NCI-H510A (cell line): Measurements from ENCODE around the gene STOX1.
"Not testable (repeated sequence)": the region's sequence is repeated elsewhere in the genome, so short reads cannot be mapped to it uniquely, and the experiment has no call there.

Source experiments
- DNase-seq: peaks from one replicate; lab custom pipeline; 2025; lab: John Stamatoyannopoulos, UW

The STOX1 gene

DNA sequence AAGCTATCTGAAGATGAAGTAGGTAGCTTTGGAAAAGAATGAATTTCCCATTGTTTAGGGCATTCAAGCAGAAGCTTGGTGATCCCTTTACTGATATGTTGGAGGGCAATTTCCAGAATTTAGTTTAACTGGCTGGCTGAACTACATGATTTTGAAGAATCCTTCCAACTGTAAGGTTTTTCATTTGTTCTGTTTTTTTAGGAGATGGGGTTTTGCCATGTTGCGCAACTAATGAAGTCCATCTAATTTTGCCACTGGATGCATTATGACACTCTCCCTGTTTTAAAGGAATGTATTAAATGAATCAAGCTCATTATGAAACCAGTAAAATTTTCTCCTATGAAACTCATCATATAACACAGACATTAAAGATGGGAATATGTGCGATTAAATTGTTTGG, 67.7 kb downstream of the STOX1 start:
- DNase-seq = no peak

DNA sequence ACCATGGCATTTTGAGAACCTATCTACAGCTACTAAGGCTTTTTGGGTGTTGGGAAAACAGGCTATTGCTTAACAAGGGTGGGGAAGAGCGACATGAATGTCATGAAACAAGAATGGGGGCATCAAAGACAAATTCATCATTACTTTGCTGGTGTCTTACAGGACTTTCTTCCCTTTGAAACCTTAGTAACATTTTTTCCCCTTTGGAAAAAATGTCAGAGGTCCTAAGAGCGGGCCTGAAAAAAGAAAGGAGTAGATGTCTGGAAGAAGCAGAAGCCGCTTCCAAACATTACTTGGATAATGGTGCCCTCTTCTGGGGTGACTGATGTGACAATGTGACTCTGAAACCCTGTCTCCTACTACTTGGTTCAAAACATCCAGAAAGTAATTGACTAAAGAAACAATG, 70.0 kb downstream of the STOX1 start:
- peak; percentile 24 for DNase-seq

DNA sequence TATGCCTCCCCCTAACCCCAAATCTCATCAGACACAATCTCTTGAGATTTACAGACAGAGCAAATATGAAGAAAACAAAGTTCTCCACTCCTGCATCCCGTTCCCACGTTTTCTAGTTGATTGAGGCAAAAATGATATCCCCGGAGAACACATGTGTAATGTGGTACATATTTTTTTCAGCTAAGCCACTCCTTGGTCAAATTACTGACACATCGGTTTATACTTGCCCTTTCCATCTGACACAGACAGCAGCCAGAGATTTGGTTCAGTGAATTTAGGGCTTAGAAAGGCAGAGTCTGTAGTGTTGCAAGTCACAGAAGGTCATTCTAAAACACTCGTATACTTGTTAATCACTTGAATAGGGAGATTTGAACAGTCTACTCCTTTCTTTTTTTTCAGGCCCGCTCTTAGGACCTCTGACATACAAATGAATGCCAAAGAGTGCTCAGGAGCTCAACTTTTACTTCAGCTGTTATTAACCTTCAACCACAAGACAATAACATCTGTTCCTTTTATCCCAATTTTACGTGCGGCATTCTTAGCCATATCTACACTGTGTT, 71.9 kb downstream of the STOX1 start:
- DNase-seq = no peak

DNA sequence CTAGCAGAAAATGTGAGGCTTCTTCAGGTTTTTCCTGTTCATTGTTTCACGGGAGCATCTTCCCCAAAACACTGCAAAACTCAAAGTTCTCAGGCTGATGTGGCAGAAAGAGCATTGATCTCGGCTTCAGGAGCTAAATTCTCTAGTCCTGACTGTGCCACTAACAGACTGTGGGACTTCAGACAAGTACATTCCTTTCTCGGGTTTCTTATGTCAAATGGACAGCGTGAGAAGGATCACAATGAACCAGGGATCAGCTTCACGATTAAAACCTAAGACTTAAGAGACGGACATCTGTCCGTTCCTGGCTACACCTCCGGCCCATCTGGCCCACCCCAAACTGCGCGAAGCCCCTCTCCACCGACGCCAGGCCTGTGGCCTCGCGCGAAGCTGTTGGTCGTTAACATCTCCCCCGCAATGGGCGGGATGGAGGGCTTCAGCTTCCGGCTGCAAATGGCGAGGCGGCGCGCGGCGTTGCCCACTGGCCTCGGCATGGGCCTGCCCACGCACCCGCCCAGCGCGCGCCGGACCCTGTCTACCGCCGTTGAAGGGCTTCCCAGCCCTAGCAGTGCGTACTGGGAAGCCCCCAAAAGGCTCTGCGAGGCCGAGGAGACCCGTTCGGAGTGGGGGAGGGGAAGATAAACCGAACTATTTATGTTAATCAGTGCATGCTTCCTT, 73.2 kb downstream of the STOX1 start:
- peak; percentile 83 for DNase-seq

DNA sequence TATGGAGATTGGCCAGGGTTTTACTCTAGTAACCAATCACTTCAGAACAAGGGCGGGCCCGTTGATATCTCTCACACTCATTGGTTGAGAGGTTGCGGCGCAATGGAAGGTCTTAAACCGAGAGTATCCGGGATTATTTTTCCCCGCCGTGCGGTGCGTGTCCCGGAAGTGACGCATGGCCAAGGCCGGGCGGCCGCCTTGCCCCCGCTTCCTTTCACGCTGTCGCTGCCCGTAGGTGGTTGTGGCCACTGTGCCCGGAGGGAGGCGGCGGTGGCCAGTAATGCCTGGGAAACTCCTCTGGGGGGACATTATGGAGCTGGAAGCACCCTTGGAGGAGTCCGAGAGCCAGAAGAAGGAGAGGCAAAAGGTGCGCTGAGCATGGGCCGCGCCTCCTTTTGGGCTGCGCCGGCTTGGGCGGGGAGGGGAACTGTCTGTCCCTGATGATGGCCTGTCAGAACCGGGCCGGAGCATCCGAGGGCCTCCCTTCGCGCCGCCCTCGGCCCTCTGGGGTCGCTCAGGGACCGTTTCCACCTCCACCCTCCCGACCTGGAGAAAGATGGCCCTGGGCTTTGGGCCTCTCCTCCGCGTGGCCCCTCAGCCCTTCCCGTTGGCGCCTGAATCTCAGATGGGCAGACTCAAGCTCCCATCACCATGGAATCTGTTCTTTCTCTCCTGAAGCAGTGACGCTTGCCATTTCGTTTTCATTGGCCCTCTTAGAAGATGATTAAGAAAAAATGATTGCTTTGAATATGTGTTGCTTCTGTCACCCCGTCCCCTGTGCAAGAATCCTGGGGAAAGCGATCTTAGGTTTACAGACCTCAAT, 74.0 kb downstream of the STOX1 start, which contains the start of gene DDX50:
Gene DDX50 (plus strand): TSS at position 211 of the 823 bp plus-strand sequence. CDS start 70 bp downstream, at position 281.
- DNase-seq = peak; percentile 98

DNA sequence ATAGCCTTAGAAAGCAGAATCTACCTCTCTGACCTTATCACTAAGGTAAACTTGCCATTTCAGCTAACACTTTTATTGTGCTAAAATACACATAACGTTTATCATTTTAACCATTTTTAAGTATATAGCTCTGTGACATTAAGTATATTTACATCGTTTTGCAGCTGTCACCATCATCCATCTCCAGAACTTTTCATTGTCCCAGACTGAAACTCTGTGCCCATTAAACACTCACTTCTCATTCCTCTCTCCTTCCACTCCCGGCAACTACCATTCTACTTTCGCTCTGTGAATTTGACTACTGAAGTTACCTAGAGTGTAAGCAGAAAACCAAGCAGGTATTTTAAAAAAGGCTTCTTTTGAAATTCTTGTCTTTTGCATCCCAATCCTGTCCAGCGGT, 75.1 kb downstream of the STOX1 start:
- DNase-seq = no peak

DNA sequence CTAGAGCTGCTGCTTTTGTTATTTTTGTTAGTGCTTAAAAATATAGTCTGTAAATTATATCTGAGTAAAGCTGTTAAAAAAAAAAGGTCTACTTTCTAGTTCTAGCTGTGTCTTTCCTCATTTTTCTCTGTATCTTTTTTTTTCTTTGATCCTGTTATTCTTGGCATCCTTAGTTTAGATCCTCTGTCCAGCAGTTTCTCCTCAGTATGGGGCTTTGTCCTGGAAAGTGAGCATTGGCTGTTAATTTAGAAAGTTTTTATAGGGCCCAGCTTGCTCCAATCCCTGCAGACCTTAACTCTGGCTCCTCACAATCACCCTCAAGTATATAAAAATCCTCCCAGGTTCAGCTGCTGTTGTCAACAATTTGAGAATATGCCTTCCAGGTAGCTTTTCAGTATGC, 97.3 kb downstream of the STOX1 start:
- DNase-seq = no peak

DNA sequence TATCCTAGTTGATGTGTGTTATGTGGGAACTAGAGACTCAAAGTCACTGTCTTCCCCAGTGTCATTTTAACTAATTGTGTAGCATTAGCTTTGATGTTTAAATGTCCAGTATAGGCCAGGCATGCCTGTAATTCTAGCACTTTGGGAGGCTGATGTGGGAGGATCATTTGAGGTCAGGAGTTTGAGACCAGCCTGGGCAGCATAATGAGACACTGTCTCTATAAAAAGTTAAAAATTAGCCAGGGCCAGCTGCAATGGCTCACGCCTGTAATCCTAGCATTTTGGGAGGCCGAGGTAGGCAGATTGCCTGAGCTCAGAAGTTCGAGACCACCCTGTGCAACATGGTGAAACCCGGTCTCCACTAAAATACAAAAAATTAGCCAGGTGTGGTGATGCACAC, 98.2 kb downstream of the STOX1 start:
- no peak for DNase-seq

DNA sequence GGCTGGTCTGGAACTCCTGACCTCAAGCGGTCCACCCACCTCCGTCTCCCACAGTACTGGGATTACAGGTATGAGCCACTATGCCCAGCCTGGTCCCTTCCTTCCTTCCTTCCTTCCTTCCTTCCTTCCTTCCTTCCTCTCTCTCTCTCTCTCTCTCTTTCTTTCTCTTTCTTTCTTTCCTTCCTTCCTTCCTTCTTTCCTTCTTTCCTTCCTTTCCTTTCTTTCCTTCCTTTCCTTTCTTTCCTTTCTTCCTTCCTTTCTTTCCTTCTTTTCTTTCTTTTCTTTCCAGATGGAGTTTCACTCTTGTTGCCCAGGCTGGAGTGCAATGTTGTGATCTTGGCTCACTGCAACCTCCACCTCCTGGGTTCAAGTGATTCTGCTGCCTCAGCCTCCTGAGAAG, 101.8 kb downstream of the STOX1 start:
- not testable (repeated sequence) for DNase-seq

DNA sequence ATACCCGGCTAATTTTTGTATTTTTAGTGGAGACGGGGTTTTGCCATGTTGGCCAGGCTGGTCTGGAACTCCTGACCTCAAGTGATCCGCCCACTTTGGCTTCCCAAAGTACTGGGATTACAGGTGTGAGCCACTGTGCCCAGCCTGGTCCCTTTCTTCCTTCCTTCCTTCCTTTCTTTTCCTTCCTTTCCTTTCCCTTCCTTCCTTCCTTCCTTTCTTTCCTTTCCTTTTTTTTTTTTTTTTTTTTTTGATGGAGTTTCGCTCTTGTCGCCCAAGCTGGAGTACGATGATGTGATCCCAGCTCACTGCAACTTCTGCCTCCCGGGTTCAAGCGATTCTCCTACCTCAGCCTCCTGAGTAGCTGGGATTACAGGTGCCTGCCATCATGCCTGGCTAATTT, 102.6 kb downstream of the STOX1 start:
- not testable (repeated sequence) for DNase-seq

DNA sequence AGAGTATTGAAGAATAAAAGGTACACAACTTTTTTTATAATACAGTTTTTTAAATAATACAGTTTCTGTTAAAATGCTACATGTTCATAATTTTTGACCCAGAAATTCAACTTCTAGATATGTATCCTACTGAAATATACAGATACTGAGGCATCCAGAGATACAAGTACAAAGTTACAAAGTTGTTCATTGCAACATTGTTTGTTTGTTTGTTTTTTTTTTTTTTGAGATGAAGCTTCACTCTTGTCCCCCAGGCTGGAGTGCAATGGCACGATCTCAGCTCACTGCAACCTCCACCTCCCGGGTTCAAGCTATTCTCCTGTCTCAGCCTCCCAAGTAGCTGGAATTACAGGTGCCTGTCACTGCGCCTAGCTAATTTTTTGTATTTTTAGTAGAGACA, 105.5 kb downstream of the STOX1 start:
- not testable (repeated sequence) for DNase-seq

DNA sequence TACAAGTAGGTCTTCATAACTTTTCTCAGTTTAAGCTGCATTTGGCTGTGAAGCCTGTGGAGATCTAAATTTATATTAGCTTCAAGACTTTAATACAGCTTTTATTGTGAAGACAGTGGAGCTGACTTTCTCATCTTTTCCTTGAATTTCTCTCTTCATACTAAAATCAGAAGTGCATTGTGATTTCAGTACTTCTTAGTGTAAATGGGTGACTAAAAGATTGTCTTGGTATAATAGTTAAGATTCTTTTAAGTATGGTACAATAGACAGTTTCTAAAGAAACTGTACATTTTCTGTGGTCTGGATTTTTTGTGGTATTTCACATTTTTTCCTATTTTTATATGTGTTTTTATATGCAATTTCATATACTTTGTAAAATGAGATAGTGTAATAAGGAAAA, 107.7 kb downstream of the STOX1 start:
- no peak for DNase-seq

DNA sequence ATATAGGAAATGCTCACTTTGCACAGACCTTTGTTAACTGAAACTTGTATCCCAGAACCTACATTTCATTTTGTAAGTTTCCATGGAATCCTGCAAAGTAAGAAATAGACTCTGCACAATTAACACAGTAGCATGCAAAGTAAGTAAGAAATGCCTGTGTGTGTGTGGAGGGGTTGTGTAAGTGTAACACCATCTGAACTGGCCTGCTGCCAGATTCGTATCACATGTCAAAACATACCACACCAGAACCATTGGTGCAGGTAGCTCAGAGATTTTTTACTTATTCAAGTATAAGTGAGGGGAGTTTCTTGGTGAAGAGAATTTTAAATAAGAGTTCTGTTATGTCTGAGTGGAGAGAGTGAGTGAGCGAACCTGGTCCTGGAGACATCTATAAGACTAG, 110.8 kb downstream of the STOX1 start:
- DNase-seq = no peak

DNA sequence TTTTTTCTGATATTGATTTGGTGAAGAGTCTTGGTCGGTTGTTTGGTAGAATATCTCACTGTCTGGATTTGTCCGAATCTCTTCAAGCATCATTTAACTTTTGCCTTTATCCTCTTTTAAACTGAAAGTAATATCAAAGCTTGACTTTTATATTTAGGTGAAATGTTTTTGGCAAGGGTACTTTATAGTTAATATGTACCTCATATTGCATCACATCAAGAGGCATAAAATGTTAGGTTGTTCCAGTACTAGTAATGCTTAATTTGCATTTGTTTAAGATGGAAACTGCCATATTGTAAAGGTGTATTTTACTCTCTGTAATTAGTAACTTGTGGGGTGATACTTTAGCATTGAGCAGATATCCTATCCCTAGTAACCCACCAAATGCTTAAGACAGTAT, 111.6 kb downstream of the STOX1 start:
- DNase-seq = no peak

DNA sequence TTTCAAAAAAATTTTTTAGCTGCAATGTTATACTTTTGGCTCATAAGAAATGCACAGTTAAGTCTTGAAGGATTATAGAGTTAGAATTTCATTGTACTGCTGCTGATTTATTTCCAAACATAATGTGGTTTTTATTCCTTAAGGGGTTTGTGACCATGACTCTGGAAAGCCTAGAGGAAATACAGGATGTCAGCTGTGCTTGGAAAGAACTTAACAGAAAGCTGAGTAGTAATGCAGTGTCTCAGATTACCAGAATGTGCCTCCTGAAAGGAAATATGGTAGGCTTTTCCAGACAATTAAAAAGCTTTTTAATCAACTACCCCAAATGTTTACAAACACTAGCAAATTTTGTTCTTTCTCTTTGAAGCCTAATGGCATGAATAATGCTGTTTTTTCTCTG, 113.6 kb downstream of the STOX1 start:
- DNase-seq = not testable (repeated sequence)
